HCT116 (cell line): ENCODE results near the gene BANF1. TPM values are rescaled to one million over a fixed set of nuclear protein-coding genes. Genes with fewer than 3 reads are reported as not detected.

ENCODE experiments used
- ATAC-seq: fragments of 200-7000 bp; cut with Tn5 transposase; 2 replicates; pipeline ENCODE4 v1.9.1; 2020; ENCODE audit warnings: mild to moderate bottlenecking, moderate library complexity
- BruUV-seq: library from RNA; stranded (reverse); fragments of 400-500 nt; replicated peaks from 2 replicates; lab custom pipeline; 2021; lab: Mats Ljungman, UMichigan
- CTCF ChIA-PET: fragments of 300-600 bp; sonication (Branson Sonifier 250); formaldehyde crosslinking; loops from one replicate; lab custom pipeline; 2021; ENCODE audit warnings: antibody characterized with exemption; lab: Charles Lee
- POLR2A ChIA-PET: fragments of 300-600, 350-600 bp; sonication (Branson Sonifier 250); formaldehyde crosslinking; loops from one replicate; lab custom pipeline; 2021; ENCODE audit warnings: antibody characterized with exemption; lab: Charles Lee
- RAD21 ChIA-PET, 2 experiments: fragments of 300-600 bp; sonication (Branson Sonifier 250); formaldehyde crosslinking; loops; one replicate each; lab custom pipeline; 2023; ENCODE audit warnings: low total read pairs in 2 of 2; ENCODE audit not compliant: uncharacterized antibody in 2 of 2, unreplicated experiment in 2 of 2, low non-redundant PET in 1 of 2; lab: Charles Lee
- DNase-seq: peaks from one replicate; pipeline ENCODE4 v3.0.0-alpha.2; 2010; ENCODE audit warnings: low read depth, low spot score
- H2AFZ ChIP-seq: fragments of 200-600 bp; shearing (Covaris generic), sonication (generic); 2 replicates; pipeline ENCODE4 v1.6.1; 2017; ENCODE audit warnings: low read depth, mixed run types, mixed read lengths, antibody characterized with exemption, low read length; ENCODE audit not compliant: poor library complexity, severe bottlenecking
- H3K27ac ChIP-seq: 2 replicates; pipeline ENCODE4 v1.5.1; 2012; ENCODE audit warnings: low read depth, low read length
- H3K27me3 ChIP-seq: fragments of 200-600 bp; sonication (generic); 2 replicates; pipeline ENCODE4 v1.6.1; 2016; ENCODE audit warnings: mixed run types, low read length, mixed read lengths; ENCODE audit not compliant: insufficient read depth
- H3K36me3 ChIP-seq, 2 experiments: fragments of 200-500 bp in 1 of 2; fragments of 200-600 bp in 1 of 2; sonication (Bioruptor generic) in 1 of 2; sonication (generic) in 1 of 2; 2 replicates each; pipeline versions ENCODE4 v1.5.1 to v1.6.1; 2014 to 2016; ENCODE audit warnings: low read length in 2 of 2, inconsistent platforms in 1 of 2, mixed read lengths in 1 of 2, mixed run types in 1 of 2; ENCODE audit not compliant: insufficient read depth in 2 of 2, control insufficient read depth in 1 of 2
- H3K4me1 ChIP-seq, 2 experiments: fragments of 200-600 bp in 1 of 2; sonication (generic) in 1 of 2; 2 replicates each; pipeline versions ENCODE4 v1.5.1 to v1.6.1; 2012 to 2017; ENCODE audit warnings: low read length in 2 of 2, inconsistent platforms in 1 of 2, mild to moderate bottlenecking in 1 of 2, mixed read lengths in 1 of 2, mixed run types in 1 of 2, moderate library complexity in 1 of 2; ENCODE audit not compliant: insufficient read depth in 2 of 2, control insufficient read depth in 1 of 2
- H3K4me2 ChIP-seq: fragments of 200-600 bp; sonication (generic); 2 replicates; pipeline ENCODE4 v1.6.1; 2017; ENCODE audit warnings: mixed run types, low read length, mixed read lengths
- H3K4me3 ChIP-seq, 2 experiments: fragments of 200-600 bp in 1 of 2; sonication (generic) in 1 of 2; replicated peaks in 1 of 2; 2 replicates each; pipeline ENCODE4 v1.5.1; 2011 to 2016; ENCODE audit warnings: low read length in 2 of 2, control low read depth in 1 of 2, low read depth in 1 of 2, mild to moderate bottlenecking in 1 of 2, mixed read lengths in 1 of 2, mixed run types in 1 of 2
- H3K79me2 ChIP-seq: fragments of 200-600 bp; sonication (generic); 2 replicates; pipeline ENCODE4 v1.6.1; 2017; ENCODE audit warnings: mild to moderate bottlenecking, mixed run types, low read length, moderate library complexity, mixed read lengths; ENCODE audit not compliant: insufficient read depth
- H3K9ac ChIP-seq: fragments of 200-600 bp; sonication (generic); 2 replicates; pipeline ENCODE4 v1.6.1; 2016; ENCODE audit warnings: low read length, mixed read lengths
- H3K9me2 ChIP-seq: fragments of 200-600 bp; sonication (generic), shearing (Covaris generic); 2 replicates; pipeline ENCODE4 v1.6.1; 2017; ENCODE audit warnings: mixed run types, mild to moderate bottlenecking, moderate library complexity; ENCODE audit not compliant: insufficient read depth
- H3K9me3 ChIP-seq, 2 experiments: fragments of 200-500 bp in 1 of 2; fragments of 200-600 bp in 1 of 2; sonication (Bioruptor generic) in 1 of 2; sonication (generic) in 1 of 2; 2 replicates each; pipeline ENCODE4 v1.6.1; 2014 to 2017; ENCODE audit warnings: low read length in 2 of 2, mixed read lengths in 2 of 2, inconsistent platforms in 1 of 2, low read depth in 1 of 2, mild to moderate bottlenecking in 1 of 2, mixed run types in 1 of 2, moderate library complexity in 1 of 2; ENCODE audit not compliant: control insufficient read depth in 1 of 2, insufficient read depth in 1 of 2
- H4K20me1 ChIP-seq: fragments of 200-600 bp; sonication (generic), shearing (Covaris generic); 2 replicates; pipeline ENCODE4 v1.6.1; 2017; ENCODE audit warnings: mixed run types, mild to moderate bottlenecking, moderate library complexity; ENCODE audit not compliant: insufficient read depth
- CBX3 ChIP-seq: IDR thresholded peaks from 2 replicates; pipeline ENCODE4 v1.6.1; 2012; ENCODE audit warnings: low read depth
- CTCF ChIP-seq, 3 experiments: fragments of 200-600 bp in 1 of 3; sonication (generic) in 1 of 3; IDR thresholded peaks in 2 of 3; conservative IDR thresholded peaks in 1 of 3; 2 replicates each; pipeline ENCODE4 v1.5.1; 2012 to 2017; ENCODE audit warnings: low read depth in 2 of 3, low read length in 2 of 3, antibody characterized with exemption in 1 of 3, borderline replicate concordance in 1 of 3, control low read depth in 1 of 3, mild to moderate bottlenecking in 1 of 3, mixed read lengths in 1 of 3, mixed run types in 1 of 3, moderate library complexity in 1 of 3; ENCODE audit not compliant: insufficient read depth in 1 of 3
- EGR1 ChIP-seq: IDR thresholded peaks from 2 replicates; pipeline ENCODE4 v1.6.1; 2012; ENCODE audit warnings: low read depth
- ELF1 ChIP-seq: IDR thresholded peaks from 2 replicates; pipeline ENCODE4 v1.6.1; 2012; ENCODE audit warnings: low read depth, borderline replicate concordance
- EZH2phosphoT487 ChIP-seq: fragments of 200-600 bp; IDR thresholded peaks from 2 replicates; pipeline ENCODE4 v1.6.1; 2018; ENCODE audit warnings: antibody characterized with exemption, borderline replicate concordance
- FOSL1 ChIP-seq: IDR thresholded peaks from 2 replicates; pipeline ENCODE4 v1.6.1; 2012; ENCODE audit warnings: low read depth
- JUND ChIP-seq: IDR thresholded peaks from 2 replicates; pipeline ENCODE4 v1.6.1; 2012
- MAX ChIP-seq: IDR thresholded peaks from 2 replicates; pipeline ENCODE4 v1.6.1; 2012
- POLR2AphosphoS5 ChIP-seq: IDR thresholded peaks from 2 replicates; pipeline ENCODE4 v1.6.1; 2011; ENCODE audit warnings: mild to moderate bottlenecking, low read depth, low read length, moderate library complexity
- RAD21 ChIP-seq: IDR thresholded peaks from 2 replicates; pipeline ENCODE4 v1.6.1; 2012; ENCODE audit warnings: low read depth, mild to moderate bottlenecking
- SIN3A ChIP-seq: IDR thresholded peaks from 2 replicates; pipeline ENCODE4 v1.6.1; 2012; ENCODE audit warnings: low read depth
- SP1 ChIP-seq: IDR thresholded peaks from 2 replicates; pipeline ENCODE4 v1.6.1; 2012; ENCODE audit warnings: low read depth
- YY1 ChIP-seq: IDR thresholded peaks from 2 replicates; pipeline ENCODE4 v1.6.1; 2011; ENCODE audit warnings: low read length, low read depth, moderate library complexity, mild to moderate bottlenecking; ENCODE audit not compliant: insufficient replicate concordance; ENCODE audit errors: extremely low read depth
- ZNF274 ChIP-seq: fragments of 200-500 bp; sonication (Bioruptor generic); IDR thresholded peaks from 2 replicates; pipeline ENCODE4 v1.6.1; 2014; ENCODE audit warnings: mild to moderate bottlenecking, low read depth, low read length, inconsistent platforms
- intact Hi-C: fragments of 100-400 bp; cut with micrococcal nuclease; formaldehyde crosslinking; loops from 2 replicates; pipeline ENCODE4 v1.10.0; 2022
- total RNA-seq: library from RNA; stranded (reverse); gene quantifications from one replicate; pipeline ENCODE4 v1.2.1, GENCODE V29; 2021; ENCODE audit not compliant: unreplicated experiment

The BANF1 gene
- total RNA-seq, 1 experiment from 2014 or later = 356 TPM

DNA sequence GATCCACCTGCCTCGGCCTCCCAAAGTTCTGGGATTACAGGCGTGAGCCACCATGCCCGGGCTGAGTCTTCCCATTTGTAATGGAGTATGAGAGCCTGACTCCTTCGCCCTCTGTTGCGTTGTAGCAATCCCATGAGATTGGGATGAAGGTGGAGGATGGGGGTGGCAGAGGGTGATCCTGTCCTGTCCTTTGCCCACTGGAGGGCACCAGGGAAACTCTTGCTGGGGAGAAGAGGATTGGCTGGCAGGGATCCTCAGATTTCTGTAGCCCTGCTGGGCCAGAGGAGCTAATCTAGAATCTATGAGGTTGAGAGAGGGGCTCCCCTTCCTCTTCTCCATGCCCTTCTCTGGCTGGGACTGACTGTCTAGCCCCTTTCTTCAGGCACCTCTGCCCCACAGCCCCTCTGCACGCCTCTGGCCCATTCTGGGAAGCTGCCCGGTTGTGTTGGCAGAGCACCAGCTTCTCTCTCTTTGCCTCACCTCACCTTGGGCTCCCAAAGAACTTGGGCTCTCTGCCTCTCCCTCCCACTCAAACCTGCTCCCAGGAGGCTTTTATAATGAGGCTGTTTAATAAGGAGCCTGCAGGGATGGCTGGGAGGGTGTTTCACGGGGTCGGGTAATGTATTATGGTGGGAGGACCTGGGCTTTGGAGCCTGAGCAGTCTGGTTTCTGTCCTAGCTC lies 33.5 kb downstream of the BANF1 start:
- Histone ChIP-seq H3K79me2 (no peaks in the 10 kb centered on the region), H4K20me1 (no peaks in the 10 kb centered on the region), H3K9me2 (no peaks in the 10 kb centered on the region), H3K4me3 (no peak overlapping the region), H3K27me3 (no peaks in the 10 kb centered on the region), H3K9ac (no peak overlapping the region), H2AFZ (no peak overlapping the region), H3K27ac (no peak overlapping the region), H3K4me1 (peaks cover 0 to 5% of the 10 kb centered on the region in 2 experiments; a peak in 2 of 4 replicates), H3K36me3 (no peaks in the 10 kb centered on the region), H3K9me3 (no peaks in the 10 kb centered on the region), H3K4me2 (no peak overlapping the region)
- intact Hi-C loops = no loop called here
- POLR2A ChIA-PET = no interaction called here
- RAD21 ChIA-PET = no interaction called here
- BruUV-seq = no TSS peak
- TF ChIP-seq FOSL1 (no peak), YY1 (no peak), RAD21 (0 out of 2 replicates have a peak, but pooled peaks have one; percentile 8), ELF1 (no peak), POLR2AphosphoS5 (no peak)
- ATAC-seq (peak; percentile 62; the same call in 1 of the 2 replicates), DNase-seq (no peak)
- CTCF ChIA-PET = interaction anchor here (3.1 kb wide), 1 partner anchor 9 kb away, joined by 14 read pairs; no protein-coding TSS in a partner anchor

GRCh38 chr11:66036334-66036710 lies 34.0 kb downstream of the BANF1 start:
- no peak overlapping the region for H3K4me2 ChIP-seq
- intact Hi-C loops = no loop called here
- ChIA-PET POLR2A (interaction anchor here (0.7 kb wide), 1 partner anchor 48 kb away, joined by 4 read pairs; no protein-coding TSS in a partner anchor), RAD21 (no interaction called here)
- peaks cover 0 to 2% of the 10 kb centered on the region in 2 experiments; a peak in 2 of 4 replicates for H3K4me1 ChIP-seq
- TF ChIP-seq SIN3A = no peak
- TF ChIP-seq CTCF (IDR thresholded peaks at IDR 0.05 in 2 of 3, conservative IDR thresholded peaks at IDR 0.05 in 1 of 3; ENCODE audit: borderline replicate concordance in 1 of 3, insufficient read depth in 1 of 3, low read depth in 2 of 3, low read length in 2 of 3) = no peak
- TF ChIP-seq SP1 = no peak
- TF ChIP-seq POLR2AphosphoS5 = no peak
- no peak for TF ChIP-seq FOSL1
- TF ChIP-seq YY1 = no peak
- TF ChIP-seq JUND = no peak
- TF ChIP-seq CBX3 = no peak
- no peak for TF ChIP-seq EGR1
- TF ChIP-seq EZH2phosphoT487 = no peak
- TF ChIP-seq MAX = no peak
- TF ChIP-seq ZNF274 = no peak
- TF ChIP-seq, all 23 proteins: peak for 0
- ATAC-seq = no peak
- Histone ChIP-seq H3K9me2 (no peaks in the 10 kb centered on the region), H3K27me3 (no peaks in the 10 kb centered on the region), H3K9me3 (no peaks in the 10 kb centered on the region), H3K36me3 (no peaks in the 10 kb centered on the region), H4K20me1 (no peaks in the 10 kb centered on the region), H2AFZ (no peak overlapping the region), H3K9ac (no peak overlapping the region), H3K27ac (no peak overlapping the region), H3K79me2 (no peaks in the 10 kb centered on the region), H3K4me3 (no peak overlapping the region)
- no TSS peak for BruUV-seq
- no peak for DNase-seq
- CTCF ChIA-PET = interaction anchor here (3.1 kb wide), 1 partner anchor 9 kb away, joined by 14 read pairs; no protein-coding TSS in a partner anchor
